AG09319 (cell line): Measurements from ENCODE around the gene RBFOX1.

Experiments
- DNase-seq: peaks from one replicate; pipeline ENCODE4 v3.0.0-alpha.2; 2010; ENCODE audit warnings: low read depth; ENCODE audit errors: extremely low read depth
- TF ChIP-seq, protein P1 (sequence below): IDR thresholded peaks from 2 replicates; pipeline ENCODE4 v1.5.1; 2011; ENCODE audit warnings: low read depth, mild to moderate bottlenecking, inconsistent platforms, low read length, moderate library complexity

Gene RBFOX1

GRCh38 chr16:7526736-7527135, 194.1 kb downstream of the RBFOX1 start:
- TF ChIP-seq, protein P1, sequence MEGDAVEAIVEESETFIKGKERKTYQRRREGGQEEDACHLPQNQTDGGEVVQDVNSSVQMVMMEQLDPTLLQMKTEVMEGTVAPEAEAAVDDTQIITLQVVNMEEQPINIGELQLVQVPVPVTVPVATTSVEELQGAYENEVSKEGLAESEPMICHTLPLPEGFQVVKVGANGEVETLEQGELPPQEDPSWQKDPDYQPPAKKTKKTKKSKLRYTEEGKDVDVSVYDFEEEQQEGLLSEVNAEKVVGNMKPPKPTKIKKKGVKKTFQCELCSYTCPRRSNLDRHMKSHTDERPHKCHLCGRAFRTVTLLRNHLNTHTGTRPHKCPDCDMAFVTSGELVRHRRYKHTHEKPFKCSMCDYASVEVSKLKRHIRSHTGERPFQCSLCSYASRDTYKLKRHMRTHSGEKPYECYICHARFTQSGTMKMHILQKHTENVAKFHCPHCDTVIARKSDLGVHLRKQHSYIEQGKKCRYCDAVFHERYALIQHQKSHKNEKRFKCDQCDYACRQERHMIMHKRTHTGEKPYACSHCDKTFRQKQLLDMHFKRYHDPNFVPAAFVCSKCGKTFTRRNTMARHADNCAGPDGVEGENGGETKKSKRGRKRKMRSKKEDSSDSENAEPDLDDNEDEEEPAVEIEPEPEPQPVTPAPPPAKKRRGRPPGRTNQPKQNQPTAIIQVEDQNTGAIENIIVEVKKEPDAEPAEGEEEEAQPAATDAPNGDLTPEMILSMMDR, result no peak
- no peak for DNase-seq

DNA sequence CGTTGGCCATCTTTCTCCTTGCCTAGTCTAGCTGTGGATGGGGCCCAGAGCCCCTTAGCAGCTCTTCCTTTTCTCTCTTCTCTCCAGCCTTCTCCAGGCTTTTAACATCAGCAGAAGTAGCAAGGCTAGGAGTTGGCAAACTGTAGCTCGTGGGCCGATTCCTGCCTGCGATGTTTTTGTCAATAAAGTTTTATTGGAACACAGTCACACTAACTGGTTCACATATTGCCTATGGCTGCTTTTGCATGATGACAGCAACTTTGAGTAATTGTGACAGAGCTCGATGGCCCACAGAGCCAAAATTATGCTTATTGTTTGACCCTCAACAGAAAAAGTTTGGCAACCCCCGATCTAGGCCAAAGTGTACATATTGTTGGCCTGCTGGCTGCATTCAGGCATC, 199.9 kb downstream of the RBFOX1 start:
- TF ChIP-seq, protein P1, result no peak
- DNase-seq, result no peak

DNA sequence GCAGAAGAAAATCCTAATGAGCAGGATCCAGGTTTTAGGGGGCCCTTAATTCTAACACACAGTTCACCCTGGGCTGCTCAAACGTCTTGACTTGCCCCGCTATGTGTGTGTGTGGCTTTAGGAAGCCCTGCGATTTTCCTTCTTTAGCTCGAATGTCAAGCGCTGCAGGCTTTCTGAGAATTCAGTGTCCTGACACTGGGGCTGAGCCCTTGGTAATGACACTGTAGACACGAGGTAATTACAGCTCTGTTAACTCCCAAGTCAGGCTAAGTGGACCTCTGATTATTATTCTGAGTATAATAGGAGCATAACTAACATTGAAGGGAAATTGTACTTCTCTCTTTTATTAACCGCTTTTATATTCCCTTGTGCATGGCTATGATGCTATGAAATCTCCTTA, 202.1 kb downstream of the RBFOX1 start:
- no peak for DNase-seq
- TF ChIP-seq, protein P1, result no peak

GRCh38 chr16:7541026-7541425, 208.4 kb downstream of the RBFOX1 start:
- no peak for DNase-seq
- TF ChIP-seq, protein P1, result no peak

- TF ChIP-seq, protein P1, result no peak
- DNase-seq, result no peak
Measured at GRCh38 chr16:7545251-7545650, 212.6 kb downstream of the RBFOX1 start.

DNA sequence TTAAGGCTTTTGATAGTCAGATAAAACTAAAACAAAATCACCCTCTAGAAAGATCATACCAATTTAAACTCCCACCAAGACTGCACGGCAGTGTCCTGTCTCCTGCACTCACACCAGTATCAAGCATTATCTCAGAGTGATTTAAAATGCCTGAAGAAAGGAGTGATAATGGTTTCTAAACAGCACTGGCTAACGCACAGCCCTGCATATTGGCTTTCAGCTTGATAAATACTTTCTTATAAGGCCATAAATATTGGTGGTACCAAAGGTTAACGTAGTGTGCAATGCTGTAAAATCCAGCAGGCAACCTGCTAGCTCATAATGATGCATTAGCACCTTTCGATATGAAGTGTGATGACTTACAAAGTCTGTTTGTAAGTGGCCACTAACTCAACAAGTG, 214.3 kb downstream of the RBFOX1 start:
- DNase-seq, result no peak
- TF ChIP-seq, protein P1, result no peak

DNA sequence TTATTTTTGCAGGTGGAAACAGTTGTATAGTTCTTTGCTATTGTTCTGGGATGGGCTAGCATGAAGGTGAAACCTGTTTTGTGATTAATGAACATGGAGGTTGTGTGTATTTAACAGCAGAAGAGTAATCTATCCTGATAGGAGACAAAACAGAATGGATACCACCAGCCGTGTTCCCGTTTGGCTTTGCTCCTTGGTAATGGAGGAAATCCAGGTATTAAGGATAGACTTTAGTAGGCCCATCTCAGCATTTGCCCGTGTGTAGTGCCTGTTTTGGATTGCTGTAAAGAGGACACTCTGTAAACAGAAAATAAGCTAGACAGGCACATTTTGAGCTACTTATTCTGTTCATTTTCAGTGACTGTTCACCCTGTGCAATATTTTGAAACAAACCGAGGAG, 215.1 kb downstream of the RBFOX1 start:
- TF ChIP-seq, protein P1, result no peak
- DNase-seq, result no peak
